GM12892 (cell line): ENCODE data around the gene SFTPB.

Experiments
- POLR2A ChIP-seq: IDR thresholded peaks from 2 replicates; pipeline ENCODE4 v1.6.1; 2011; ENCODE audit warnings: low read depth, low read length, control low read depth
- POLR2AphosphoS5 ChIP-seq: IDR thresholded peaks from 2 replicates; pipeline ENCODE4 v1.6.1; 2011; ENCODE audit warnings: low read depth, low read length, control low read depth

DNA sequence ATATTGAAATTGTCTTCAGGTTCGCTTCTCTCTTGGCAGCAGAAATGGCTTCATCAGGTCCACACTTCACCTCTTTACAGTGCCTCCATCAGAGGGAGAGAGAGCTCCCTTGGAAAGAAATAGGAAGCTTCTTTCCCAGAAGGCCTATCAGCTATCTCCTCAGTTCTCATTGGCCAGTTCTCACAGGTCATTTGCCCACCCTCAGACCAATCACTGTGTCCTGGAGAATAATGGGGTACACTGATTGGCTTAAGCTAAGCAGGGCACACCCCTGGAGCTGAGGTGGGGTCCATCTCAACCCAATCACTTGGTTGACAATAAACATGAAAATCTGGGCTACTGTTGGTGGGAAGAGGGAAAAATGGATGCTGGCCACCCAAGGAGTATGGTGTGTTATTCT lies 31.3 kb upstream of the SFTPB start:
- no peak for TF ChIP-seq POLR2A
- no peak for TF ChIP-seq POLR2AphosphoS5
